NCI-H2171 treated with DMSO at 0.1 percent for 48 hours (cell line): ENCODE results near the gene ALAS1.

Experiments
- DNase-seq: peaks from one replicate; lab custom pipeline; 2025; lab: John Stamatoyannopoulos, UW

Gene ALAS1

GRCh38 chr3:52249683-52250082 is 51.7 kb downstream of the ALAS1 start:
- no peak for DNase-seq

- no peak for DNase-seq
Observed at GRCh38 chr3:52250122-52250521, 52.2 kb downstream of the ALAS1 start.

GRCh38 chr3:52253314-52254304 is 55.6 kb downstream of the ALAS1 start:
- DNase-seq = no peak

- DNase-seq = no peak
Observed at GRCh38 chr3:52254608-52255007, 56.6 kb downstream of the ALAS1 start.

- DNase-seq = no peak
Observed at GRCh38 chr3:52256159-52256558, 58.2 kb downstream of the ALAS1 start.

GRCh38 chr3:52256622-52257021 is 58.7 kb downstream of the ALAS1 start:
- DNase-seq = no peak

GRCh38 chr3:52257911-52258310 is 60.0 kb downstream of the ALAS1 start:
- no peak for DNase-seq

- no peak for DNase-seq
Observed at GRCh38 chr3:52259035-52259434, 61.1 kb downstream of the ALAS1 start.

- no peak for DNase-seq
Observed at GRCh38 chr3:52259448-52259847, 61.5 kb downstream of the ALAS1 start.

- no peak for DNase-seq
Observed at GRCh38 chr3:52262447-52262846, 64.5 kb downstream of the ALAS1 start.
